NOMO-1 (cell line): ENCODE data around the gene PACSIN2.
A peak's percentile ranks its signal among the peaks of the same experiment; 100 is the strongest.
"Not testable (repeated sequence)": the region's sequence is repeated elsewhere in the genome, so short reads cannot be mapped to it uniquely, and the experiment has no call there.

Source experiments
- DNase-seq, 2 experiments: peaks; one replicate each; lab custom pipeline; 2025; ENCODE audit not compliant: unreplicated experiment in 2 of 2; lab: John Stamatoyannopoulos, UW

PACSIN2 gene

GRCh38 chr22:42950281-42950680, 64.7 kb downstream of the PACSIN2 start:
- no peak for DNase-seq

- DNase-seq: no peak
Measured at GRCh38 chr22:42949159-42949558, 65.8 kb downstream of the PACSIN2 start.

- DNase-seq: no peak
Measured at GRCh38 chr22:42948294-42948693, 66.7 kb downstream of the PACSIN2 start.

- no peak for DNase-seq
Measured at GRCh38 chr22:42947211-42947990, 67.5 kb downstream of the PACSIN2 start.

DNA sequence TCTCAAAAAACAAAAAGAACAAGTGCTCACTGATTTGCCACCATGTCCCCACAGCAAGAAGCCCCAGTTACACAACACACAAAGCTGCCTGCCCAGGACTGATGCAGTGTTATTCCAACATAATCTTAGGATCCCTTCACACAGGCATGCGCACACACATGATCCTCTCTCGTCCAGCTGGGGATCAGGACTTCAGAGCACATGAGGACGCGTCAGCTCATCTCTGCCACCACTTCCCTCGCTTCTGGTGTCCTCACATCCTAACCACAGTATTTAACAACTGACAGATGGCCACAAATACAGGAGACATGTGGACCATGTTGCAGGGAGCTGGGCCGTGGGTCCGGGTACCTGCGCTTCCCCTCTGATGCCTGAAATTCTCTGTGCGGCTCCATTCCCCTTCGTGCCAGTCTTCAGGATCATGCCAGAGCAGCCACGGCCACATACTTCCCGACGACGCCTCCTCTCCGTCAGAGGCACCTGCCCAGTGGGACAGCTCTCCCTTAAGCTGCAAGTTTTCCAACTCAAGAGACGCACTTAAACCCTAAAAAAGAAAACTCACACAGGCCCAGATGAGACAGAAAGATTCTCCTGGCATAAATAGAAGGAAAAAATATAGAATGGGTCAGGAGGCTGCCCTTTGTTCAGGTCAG, 68.3 kb downstream of the PACSIN2 start:
- no peak for DNase-seq

DNA sequence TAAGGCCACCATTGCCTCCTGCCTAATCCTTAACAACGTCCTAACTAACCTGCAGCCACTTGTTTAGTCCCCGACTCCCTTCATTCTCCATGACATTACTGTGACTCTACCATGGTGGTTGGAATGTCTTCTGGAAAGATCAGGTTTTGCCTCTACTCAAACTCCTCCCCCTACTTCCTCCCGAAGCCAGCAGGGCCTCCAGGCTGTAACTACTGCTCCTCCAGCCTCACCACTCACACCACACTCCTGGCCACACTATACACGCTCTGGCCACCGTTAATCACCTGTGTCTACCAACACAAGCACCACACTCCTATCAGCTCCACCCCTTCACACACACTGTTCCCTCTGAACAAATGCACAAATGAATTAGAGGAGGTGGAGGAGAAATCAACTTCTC, 69.2 kb downstream of the PACSIN2 start:
- no peak for DNase-seq

DNA sequence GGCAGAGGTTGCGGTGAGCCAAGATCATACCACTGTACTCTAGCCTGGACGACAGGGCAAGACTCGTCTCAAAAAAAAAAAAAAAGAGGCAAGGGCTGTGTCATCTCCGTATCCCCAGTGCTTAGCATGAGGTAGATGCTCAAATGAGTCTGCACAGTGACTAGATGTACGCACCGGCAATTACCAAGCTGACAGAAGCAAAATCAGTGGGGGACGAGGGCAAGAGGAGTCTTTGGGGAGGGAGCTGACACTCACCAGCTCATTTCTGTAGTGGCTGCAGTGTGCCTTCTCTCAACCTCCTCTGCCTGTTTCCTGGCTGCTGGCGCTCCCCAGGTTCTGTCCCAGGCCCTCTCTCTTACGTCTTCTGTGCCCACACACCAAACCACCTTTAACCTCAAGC, 69.9 kb downstream of the PACSIN2 start:
- DNase-seq: no peak

GRCh38 chr22:42944409-42944808, 70.5 kb downstream of the PACSIN2 start:
- DNase-seq: no peak

GRCh38 chr22:42943981-42944380, 71.0 kb downstream of the PACSIN2 start:
- DNase-seq: no peak

DNA sequence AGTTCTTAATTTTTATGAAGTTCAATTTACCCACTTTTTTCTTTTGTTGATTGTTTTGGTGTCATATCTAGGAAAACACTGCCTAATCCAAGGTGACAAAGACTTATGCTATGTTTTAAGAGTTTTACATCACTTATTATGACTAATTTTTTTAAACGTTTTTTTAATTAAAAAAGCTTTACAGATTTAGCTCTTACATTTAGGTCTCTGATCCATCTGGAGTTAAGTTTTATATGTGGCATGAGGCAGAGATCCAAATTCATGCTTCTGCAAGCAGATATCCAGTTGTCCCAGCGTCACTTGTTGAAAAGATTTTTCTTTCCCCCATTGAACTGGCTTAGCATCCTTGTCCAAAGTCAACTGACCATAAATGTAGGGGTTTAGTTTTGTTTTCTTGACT, 72.6 kb downstream of the PACSIN2 start:
- no peak for DNase-seq

DNA sequence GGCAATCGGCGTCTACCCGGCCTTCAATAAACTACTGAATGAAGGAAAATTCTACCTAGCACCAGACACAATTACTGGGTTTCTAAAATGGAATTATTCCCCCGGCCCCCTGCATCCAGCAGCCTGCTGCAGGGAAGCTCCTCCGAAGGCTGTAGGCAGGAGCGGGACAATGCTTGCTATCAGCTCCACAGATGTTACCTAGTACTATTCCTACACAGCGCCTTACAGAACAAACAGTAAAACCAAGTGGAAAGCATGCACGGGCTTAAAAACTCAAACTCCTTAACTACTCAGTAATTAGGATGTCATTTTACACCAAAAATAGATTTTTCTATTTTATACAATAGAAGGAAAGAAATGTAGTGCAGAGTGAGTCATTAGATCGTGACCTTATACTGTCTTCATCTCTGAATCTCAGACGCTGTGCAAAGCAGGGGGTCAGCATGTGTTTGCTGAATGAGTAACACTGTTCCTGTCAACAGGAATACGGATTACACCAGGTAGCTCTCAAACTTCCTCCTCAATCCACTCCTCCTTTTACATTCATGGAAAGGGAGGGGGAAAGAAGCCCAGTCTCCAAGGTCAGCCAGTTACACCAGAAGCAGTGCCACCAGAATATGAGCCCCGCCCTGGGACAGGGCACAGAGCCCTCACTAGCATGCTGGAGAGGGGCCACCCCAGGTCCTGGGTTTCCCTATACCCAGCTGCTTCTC, 74.9 kb downstream of the PACSIN2 start:
- DNase-seq: no peak

GRCh38 chr22:42939451-42939881, 75.5 kb downstream of the PACSIN2 start:
- DNase-seq: no peak

GRCh38 chr22:42938976-42939375, 76.0 kb downstream of the PACSIN2 start:
- no peak for DNase-seq

DNA sequence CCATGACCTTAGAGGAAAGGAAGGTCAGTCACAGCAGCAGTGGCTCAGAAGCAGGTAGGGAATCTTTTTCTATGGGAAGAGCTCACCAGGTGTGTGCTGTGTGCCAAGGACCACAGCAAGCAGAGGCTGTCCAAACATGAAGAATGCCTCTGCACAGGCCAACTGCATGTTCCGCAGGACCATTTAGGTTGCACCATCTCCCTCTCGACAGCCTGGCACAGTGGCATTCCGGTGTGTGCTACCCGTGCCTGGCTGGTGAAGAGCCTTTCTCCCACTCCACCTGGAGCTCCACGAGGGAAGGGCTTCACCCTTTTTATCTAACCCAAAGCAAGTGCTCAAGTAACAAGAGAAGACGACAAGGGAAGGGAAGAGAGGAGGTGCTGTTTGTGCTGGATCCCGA, 76.5 kb downstream of the PACSIN2 start:
- no peak for DNase-seq

DNA sequence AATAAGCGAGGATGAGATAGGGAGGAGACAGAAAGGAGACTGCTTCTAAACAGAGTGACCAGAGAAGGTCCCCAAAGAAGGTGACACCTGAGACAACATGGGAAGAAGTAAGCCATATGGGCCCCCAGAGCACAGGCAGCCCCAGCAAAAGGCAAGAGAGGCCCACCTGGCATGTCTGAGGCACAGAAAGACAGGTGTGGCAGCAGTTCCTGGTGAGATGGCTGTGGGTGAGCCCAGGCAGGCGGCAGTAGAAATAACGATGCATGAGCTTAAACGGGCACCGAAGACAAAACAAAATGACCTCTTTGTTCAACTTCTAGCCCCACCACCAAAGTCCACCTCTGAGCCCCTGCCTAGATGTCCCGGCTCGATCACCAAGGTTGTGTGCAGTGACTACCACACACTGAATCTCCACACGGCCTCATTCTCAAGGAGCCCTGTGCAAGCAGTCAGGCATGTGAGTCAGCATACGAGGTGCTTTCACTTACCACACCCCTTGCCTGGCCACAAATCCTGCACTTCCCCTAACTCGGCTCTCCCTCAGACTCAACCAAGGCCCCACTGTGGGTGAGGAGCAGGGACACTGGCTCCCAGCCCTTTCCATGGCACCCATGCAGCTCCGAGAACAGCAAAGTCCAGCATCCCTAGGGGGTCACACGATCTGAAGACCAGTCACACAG, 77.6 kb downstream of the PACSIN2 start:
- DNase-seq: peak; percentile 87 to 88

DNA sequence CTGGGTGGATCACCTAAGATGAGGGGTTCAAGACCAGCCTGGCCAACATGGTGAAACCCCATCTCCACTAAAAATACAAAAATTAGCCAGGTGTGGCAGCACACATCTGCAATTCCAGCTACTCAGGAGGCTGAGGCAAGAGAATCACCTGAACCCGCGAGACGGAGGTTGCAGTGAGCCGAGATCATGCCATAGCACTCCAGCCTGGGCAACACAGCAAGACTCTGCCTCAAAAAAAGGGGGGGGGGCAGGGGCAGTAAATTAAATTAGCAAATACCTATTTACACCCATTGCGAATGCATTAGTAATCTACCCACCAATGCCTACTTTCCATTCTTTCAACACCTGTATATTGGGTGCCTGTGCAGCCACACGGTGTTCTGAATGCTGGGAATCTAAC, 78.3 kb downstream of the PACSIN2 start:
- DNase-seq: not testable (repeated sequence)

DNA sequence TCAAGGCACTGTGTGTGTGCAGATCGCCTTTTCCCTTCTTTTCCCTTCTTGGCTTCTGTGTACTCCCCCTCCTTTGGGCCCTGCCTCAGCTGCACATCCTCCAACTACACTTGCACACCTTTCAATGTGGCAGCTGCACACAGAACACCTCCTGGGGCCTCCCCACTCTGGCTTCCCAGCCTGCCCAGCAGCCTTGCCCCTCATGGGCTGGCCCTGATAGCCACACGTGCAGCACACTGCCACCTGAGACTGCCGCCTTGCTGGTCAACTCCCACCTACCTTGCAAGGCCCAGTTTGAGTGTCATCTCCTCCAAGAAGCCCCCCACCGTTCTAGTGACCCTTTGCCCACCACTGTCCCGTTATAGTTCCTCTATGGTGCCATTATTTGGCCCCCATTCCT, 80.6 kb downstream of the PACSIN2 start:
- DNase-seq: no peak

DNA sequence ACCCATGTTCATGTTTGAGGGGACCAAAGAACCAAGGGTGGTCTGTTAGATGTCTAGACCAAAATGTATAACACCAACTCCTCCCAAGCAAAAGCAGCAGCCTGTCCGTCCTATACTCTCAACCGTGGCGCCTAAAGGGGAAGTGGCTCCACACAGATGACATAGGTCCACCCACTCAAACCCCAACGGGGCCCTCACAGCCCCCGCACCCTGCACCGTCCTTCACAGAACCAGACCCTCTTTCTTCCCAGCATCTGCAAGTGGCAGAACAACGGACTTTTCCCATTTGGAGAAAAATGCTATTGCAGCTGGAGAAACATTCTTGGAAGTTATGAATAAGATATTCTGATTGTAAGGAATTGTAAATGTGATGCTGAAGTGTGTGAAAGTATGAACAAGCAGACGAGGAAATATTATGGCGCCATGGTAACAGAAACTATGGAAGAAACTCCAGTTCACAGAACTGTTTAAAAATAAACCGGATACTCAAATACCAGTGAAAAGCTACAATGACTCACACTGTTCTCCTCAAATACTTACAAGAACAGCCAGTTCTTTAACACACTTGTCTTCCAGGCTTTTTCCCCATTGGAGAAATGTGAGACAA, 81.4 kb downstream of the PACSIN2 start:
- DNase-seq: peak; percentile 52 to 57

GRCh38 chr22:42932857-42933484, 82.0 kb downstream of the PACSIN2 start:
- DNase-seq: no peak

DNA sequence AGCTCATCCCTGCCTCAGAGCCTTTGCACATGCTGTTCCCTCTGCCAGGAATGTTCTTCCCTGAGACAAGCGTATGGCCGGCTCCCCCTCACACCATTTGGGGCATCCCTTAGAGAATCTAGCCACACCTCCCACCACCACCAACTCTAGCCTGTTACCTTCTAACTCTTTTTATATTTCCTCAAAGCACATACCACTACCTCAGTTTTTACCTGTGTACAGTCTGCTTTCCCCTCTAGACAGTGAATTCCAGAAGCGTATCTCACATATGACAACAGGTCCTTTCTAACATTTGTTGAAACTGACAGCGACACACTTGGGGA, 82.8 kb downstream of the PACSIN2 start:
- DNase-seq: no peak
